ENCODE data around the gene PTPRG.

Gene PTPRG

GRCh38 chr3:61903931-61904657, 342.7 kb downstream of the PTPRG start:
- DNase-seq = no peak

- DNase-seq = no peak
Measured at GRCh38 chr3:61907210-61907795, 345.9 kb downstream of the PTPRG start.

- no peak for DNase-seq
Measured at GRCh38 chr3:61908382-61908781, 347.0 kb downstream of the PTPRG start.

DNA sequence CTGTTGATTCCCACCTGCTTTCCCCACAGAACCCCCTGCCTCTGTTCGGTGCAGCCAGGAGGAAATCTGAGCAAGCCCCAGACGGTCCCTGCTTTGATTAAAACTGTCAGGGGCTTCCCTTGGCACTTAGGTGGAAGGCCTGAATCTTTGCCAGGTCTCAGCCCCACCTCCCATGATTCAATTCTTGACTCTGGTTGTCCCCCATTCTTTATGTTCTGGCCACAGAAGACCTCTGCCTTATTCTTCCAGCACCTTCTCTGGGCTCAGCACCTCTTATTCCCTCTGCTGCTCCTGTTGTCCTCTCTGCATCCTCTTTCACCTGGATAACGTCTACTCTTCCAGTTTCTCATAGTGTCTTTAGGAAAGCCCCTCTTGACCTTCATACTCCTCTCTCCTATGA, 349.4 kb downstream of the PTPRG start:
- no peak for DNase-seq

- no peak for DNase-seq
Measured at GRCh38 chr3:61912158-61912557, 350.8 kb downstream of the PTPRG start.

DNA sequence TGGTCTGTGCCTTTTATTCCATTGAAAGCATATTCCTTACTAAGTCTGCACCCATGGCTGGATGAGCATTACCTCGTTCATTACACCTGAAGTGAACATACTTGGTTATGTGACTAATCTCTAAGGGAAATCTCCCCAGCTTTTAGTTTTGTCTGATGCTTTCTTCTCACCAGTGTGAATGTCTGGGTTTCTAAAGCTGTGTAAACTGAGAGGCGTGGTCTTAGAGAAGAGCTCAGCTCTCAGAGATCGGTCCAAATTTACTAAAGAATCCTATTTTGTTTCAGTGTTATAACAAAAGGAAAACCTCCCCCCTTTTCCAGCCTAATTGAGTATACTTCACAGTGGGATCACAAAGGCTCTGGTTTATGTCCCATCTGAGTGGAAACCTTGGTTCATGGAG, 352.3 kb downstream of the PTPRG start:
- no peak for DNase-seq

- DNase-seq = no peak
Measured at GRCh38 chr3:61914276-61914675, 352.9 kb downstream of the PTPRG start.

DNA sequence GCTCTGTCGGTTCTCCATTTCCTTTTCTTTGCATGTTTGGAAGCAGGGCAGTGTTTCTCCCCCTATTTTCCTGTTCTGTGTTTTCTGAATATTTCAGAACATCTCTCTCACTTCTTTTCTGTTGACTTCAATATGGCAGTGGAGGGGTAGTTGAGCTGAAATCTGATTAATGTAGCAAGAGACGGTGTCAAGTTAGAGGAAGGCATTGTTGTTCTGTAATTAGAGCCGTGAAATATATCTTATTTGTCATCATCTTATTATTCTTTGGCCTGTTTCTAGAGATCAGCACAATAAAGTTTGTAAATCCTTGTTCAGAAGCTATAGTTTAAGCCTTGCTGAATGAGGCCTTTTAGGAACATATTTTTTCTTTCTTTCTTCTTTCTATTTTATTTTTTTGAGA, 353.9 kb downstream of the PTPRG start:
- DNase-seq = no peak

GRCh38 chr3:61919371-61919770, 358.0 kb downstream of the PTPRG start:
- no peak for DNase-seq

GRCh38 chr3:61922118-61922517, 360.7 kb downstream of the PTPRG start:
- DNase-seq = no peak

- DNase-seq = no peak
Measured at GRCh38 chr3:61924090-61924735, 362.8 kb downstream of the PTPRG start.

- DNase-seq = no peak
Measured at GRCh38 chr3:61924991-61925390, 363.6 kb downstream of the PTPRG start.

GRCh38 chr3:61925721-61926120, 364.4 kb downstream of the PTPRG start:
- DNase-seq = no peak

GRCh38 chr3:61926923-61927322, 365.6 kb downstream of the PTPRG start:
- no peak for DNase-seq

DNA sequence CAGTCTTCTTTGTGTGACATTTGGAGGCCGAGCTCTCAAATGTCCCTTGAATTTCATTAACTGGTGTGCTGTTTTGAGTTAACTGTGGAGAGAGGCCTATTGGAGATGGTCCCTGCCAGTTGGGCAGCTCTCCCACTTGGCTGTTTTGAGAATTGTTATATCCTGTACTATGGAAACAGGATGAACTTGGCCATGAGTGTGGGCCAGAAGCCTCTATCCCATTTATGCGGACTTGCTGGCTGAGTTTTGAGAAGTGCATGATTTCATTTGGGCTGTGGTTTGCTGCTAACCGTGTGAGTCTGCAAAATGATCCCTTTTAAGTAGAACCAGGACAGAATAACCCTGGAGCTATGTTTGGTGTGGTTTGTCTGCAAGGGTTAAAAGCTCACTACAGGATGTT, 366.0 kb downstream of the PTPRG start:
- DNase-seq = no peak

DNA sequence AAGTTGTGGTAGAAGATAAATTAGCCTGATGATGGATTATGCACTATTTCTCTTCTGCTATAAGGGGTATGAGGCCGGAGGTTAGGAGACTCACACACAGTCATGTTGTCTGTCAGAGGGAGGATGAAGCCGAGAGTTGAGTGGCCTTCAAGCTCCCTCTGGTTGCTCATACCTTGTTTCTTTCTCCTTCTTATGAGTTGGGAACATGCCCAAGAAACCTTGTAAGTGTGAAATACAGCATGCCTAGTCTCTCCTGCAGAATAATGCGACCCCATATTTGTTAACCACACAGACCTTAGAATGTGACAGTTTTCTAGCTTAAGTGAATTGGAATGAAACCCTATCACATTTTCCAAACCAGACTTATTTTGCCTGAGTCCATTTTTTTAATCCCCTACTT, 366.7 kb downstream of the PTPRG start:
- DNase-seq = no peak

DNA sequence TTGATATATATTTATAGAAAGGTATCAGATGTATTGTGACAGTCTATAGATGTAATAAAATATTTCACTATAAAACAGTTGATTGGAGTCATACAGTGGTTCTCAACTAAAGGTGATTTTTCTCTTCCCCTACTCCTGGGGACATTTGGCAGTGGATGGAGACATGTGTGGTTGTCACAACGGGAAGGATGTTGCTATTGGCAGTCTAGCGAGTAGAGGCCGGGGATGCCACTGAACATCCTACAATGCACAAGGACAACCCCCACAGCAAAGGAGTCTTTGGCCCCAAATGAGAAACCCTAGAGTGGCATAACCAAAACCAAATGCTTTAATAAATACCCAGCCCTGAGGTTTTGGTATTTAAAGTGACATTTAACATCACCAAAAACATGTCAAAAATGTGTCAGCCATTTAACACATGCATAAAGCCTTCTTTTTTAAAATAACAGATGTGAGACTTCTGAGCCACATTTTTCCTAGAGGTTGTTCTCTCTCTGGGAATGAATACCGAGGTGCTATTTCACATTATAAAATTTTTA, 367.5 kb downstream of the PTPRG start:
- no peak for DNase-seq

GRCh38 chr3:61929617-61930016, 368.2 kb downstream of the PTPRG start:
- no peak for DNase-seq

GRCh38 chr3:61932499-61932898, 371.1 kb downstream of the PTPRG start:
- no peak for DNase-seq

GRCh38 chr3:61933798-61934504, 372.6 kb downstream of the PTPRG start:
- DNase-seq = no peak

DNA sequence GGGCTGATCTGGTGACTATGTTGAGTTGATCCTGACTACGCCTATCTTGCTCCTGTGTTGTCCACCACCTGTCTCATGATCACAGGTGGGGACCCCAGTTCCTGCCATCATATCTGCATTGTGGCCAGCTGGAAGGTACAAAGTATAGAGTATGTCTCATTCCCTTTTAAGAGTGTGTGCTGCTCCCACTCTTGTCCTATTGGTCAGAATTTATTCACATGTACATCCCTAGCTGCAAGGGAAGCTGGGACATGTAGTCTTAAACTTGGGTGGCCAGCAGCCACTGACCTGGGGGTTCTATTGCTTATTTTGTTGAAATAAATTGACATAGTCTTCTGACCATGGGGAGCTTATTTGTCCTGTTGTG, 373.1 kb downstream of the PTPRG start:
- DNase-seq = no peak

DNA sequence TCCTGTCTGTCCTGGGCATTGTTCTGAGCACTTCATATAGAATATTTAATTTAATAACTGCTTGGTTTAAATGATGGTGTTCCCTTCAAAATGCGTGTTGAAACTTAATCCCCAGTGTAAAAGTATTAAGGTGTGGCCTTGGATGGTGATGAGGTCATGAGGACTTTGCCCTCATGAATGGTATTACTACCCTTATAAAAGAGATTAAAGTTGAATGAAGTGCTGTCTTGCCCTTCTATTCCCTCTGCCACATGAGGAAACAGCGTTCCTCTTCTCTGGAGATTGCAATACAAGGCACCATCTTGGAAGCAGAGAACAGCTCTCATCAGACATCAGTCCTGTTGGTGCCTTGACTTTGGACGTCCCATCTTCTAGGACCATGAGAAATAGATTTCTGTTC, 374.4 kb downstream of the PTPRG start:
- DNase-seq = no peak

DNA sequence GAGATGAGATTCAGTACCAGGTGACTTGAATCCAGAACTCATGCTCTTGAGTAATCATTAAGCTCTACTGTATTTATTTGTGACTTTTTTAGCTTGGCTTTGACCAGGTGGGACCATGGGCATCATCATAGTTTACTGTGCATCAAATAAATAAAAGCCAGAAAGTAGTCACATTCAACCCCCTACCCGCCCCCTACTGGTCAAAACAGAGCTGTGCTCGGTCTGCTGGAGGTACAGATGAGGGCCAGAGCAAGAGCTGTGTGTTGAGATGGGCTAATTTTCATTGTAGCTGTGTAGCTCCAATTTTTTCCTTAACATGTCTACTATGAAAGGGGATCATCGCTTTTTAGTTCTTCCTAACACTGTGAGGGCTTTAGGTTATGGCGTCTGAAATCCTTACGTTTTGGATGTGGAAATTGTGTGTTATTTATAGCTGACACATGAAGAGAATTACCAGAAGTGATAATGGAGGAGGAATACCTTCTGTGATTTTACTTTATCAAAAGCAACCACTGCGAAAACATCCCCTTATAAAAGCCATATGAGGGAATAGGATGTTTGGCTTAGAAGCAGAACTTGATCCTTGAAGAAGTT, 375.1 kb downstream of the PTPRG start:
- DNase-seq = no peak

Measured in T-helper 1 cell (primary cell).